ENCODE data around the gene TLN1. TPM values are rescaled to one million over a fixed set of nuclear protein-coding genes. Genes with fewer than 3 reads are reported as not detected.

The TLN1 gene
- total RNA-seq, 2 experiments from 2014 or later, result 98.8 to 177 TPM

GRCh38 chr9:35736201-35736633 lies 4.2 kb upstream of the TLN1 start:
- DNase-seq (ENCODE audit: low spot score), result peak; percentile 83
- peaks cover 17% of the 10 kb centered on the region for H3K4me1 ChIP-seq (ENCODE audit: insufficient read depth, low read length, poor library complexity, severe bottlenecking)
- no peak overlapping the region for H3K4me3 ChIP-seq (ENCODE audit: low read depth, low read length, poor library complexity, severe bottlenecking)
- H3K27ac ChIP-seq (ENCODE audit: low read depth, low read length, poor library complexity, severe bottlenecking), result no peak overlapping the region
- peaks cover 6% of the 10 kb centered on the region for H3K79me2 ChIP-seq (ENCODE audit: insufficient read depth, low read depth, low read length)
- BruUV-seq (replicated peaks), result no TSS peak
- no peaks in the 10 kb centered on the region for H3K9me3 ChIP-seq (ENCODE audit: low read length)
- H3K36me3 ChIP-seq (ENCODE audit: insufficient read depth, low read length), result peaks cover 63% of the 10 kb centered on the region; the same call in 1 of the 2 replicates
- CTCF ChIA-PET (ENCODE audit: unreplicated experiment), result interaction anchor here (0.6 to 1.0 kb wide), 3 partner anchors 11 to 52 kb away, joined by 3 to 5 read pairs (median 4); no protein-coding TSS in a partner anchor
- no peak overlapping the region for H3K4me2 ChIP-seq (ENCODE audit: low read length)
- H2AFZ ChIP-seq (ENCODE audit: low read length), result no peak overlapping the region
- TF ChIP-seq EZH2phosphoT487 (IDR thresholded peaks at IDR 0.05; ENCODE audit: borderline replicate concordance, low read depth, low read length) (no peak), CTCF (conservative IDR thresholded peaks at IDR 0.05; ENCODE audit: low read length) (peak; percentile 95)
- no peaks in the 10 kb centered on the region for H3K9me2 ChIP-seq (ENCODE audit: insufficient read depth, low read length)
- POLR2A ChIA-PET, result interaction anchor here (1.0 to 1.1 kb wide), 2 partner anchors 11 to 12 kb away, joined by 3 read pairs; no protein-coding TSS in a partner anchor
- intact Hi-C loops (cut with micrococcal nuclease; ENCODE audit: unreplicated experiment), result loop anchor here (1.0 to 10.0 kb wide), 5 partner anchors 12 to 661 kb away; partner anchors contain the start of genes FAM221B, FANCG, TMEM8B and VCP
- H4K20me1 ChIP-seq (ENCODE audit: insufficient read depth, low read length), result no peaks in the 10 kb centered on the region

- ChIA-PET POLR2A (interaction anchor here (0.6 to 1.2 kb wide), 2 partner anchors 11 to 14 kb away, joined by 3 read pairs; no protein-coding TSS in a partner anchor), CTCF (ENCODE audit: unreplicated experiment) (interaction anchor here (0.6 kb wide), 1 partner anchor 37 kb away, joined by 3 read pairs; no protein-coding TSS in a partner anchor)
- peak overlapping the region; percentile 93 for H3K4me2 ChIP-seq (ENCODE audit: low read length)
- H3K4me1 ChIP-seq (ENCODE audit: insufficient read depth, low read length, poor library complexity, severe bottlenecking), result peaks cover 38% of the 10 kb centered on the region
- peaks cover 9% of the 10 kb centered on the region; the same call in 1 of the 2 replicates for H4K20me1 ChIP-seq (ENCODE audit: insufficient read depth, low read length)
- TF ChIP-seq EZH2phosphoT487 (IDR thresholded peaks at IDR 0.05; ENCODE audit: borderline replicate concordance, low read depth, low read length) (no peak), CTCF (conservative IDR thresholded peaks at IDR 0.05; ENCODE audit: low read length) (no peak)
- H3K9me2 ChIP-seq (ENCODE audit: insufficient read depth, low read length), result no peaks in the 10 kb centered on the region
- H3K4me3 ChIP-seq (ENCODE audit: low read depth, low read length, poor library complexity, severe bottlenecking), result no peak overlapping the region
- H3K27ac ChIP-seq (ENCODE audit: low read depth, low read length, poor library complexity, severe bottlenecking), result no peak overlapping the region
- no peaks in the 10 kb centered on the region for H3K9me3 ChIP-seq (ENCODE audit: low read length)
- peaks cover 27% of the 10 kb centered on the region for H3K79me2 ChIP-seq (ENCODE audit: insufficient read depth, low read depth, low read length)
- BruUV-seq (replicated peaks), result no TSS peak
- intact Hi-C loops (cut with micrococcal nuclease; ENCODE audit: unreplicated experiment), result loop anchor here (10.0 kb wide), 1 partner anchor 659 kb away; the partner anchor contains the start of genes FANCG and VCP
- no peak overlapping the region for H2AFZ ChIP-seq (ENCODE audit: low read length)
- no peak for DNase-seq (ENCODE audit: low spot score)
- H3K36me3 ChIP-seq (ENCODE audit: insufficient read depth, low read length), result peaks cover 43% of the 10 kb centered on the region; the same call in 1 of the 2 replicates
These were observed 2.1 kb upstream of the TLN1 start for GRCh38 chr9:35734096-35734495.

Data from OCI-LY7 (cell line).